OCI-LY1 (cell line): ENCODE data around the gene GVQW3.

ENCODE experiments used
- CTCF ChIP-seq: fragments of 200-600 bp; sonication (generic), shearing (Covaris generic); IDR thresholded peaks from 2 replicates; pipeline ENCODE4 v1.5.1; 2017; ENCODE audit warnings: mild to moderate bottlenecking, antibody characterized with exemption, low read length, moderate library complexity, mixed read lengths
- EZH2 ChIP-seq: fragments of 200-600 bp; sonication (generic), shearing (Covaris generic); IDR thresholded peaks from 2 replicates; pipeline ENCODE4 v1.8.0; 2017; ENCODE audit warnings: borderline replicate concordance, mixed run types, mild to moderate bottlenecking, antibody characterized with exemption, low read length, moderate library complexity, mixed read lengths

- TF ChIP-seq CTCF (no peak), EZH2 (no peak)
These were observed 43.2 kb upstream of the GVQW3 start for GRCh38 chr11:76337923-76338322.
